ENCODE data around the gene CYSLTR2.

Gene CYSLTR2, protein sequence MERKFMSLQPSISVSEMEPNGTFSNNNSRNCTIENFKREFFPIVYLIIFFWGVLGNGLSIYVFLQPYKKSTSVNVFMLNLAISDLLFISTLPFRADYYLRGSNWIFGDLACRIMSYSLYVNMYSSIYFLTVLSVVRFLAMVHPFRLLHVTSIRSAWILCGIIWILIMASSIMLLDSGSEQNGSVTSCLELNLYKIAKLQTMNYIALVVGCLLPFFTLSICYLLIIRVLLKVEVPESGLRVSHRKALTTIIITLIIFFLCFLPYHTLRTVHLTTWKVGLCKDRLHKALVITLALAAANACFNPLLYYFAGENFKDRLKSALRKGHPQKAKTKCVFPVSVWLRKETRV

DNA sequence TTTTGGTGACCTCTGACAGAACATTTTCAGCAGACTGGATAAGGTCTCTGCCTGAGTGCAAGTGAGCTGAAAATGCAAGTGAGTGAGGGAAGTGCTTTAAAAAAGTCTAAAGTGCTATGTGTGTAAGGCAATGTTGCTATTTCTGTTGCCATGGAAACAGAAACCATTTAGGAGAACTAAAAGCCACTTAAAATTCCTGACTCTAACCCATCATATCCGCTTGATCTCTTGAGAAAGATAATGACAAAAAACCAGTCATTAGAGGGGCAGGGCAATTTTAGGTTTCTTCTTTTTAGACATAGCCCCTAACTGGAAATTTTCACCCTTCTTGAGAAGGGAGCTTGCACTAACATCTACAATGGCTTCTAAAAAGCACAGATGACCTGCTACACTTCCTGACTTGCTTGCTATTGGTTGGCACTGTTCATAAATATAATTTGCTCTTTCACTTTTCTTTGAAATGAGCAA is at the start of gene CYSLTR2:
TSS of gene CYSLTR2 (plus strand) at position 458 of the 468 bp plus-strand sequence. CDS start 52,889 bp downstream, outside the sequence.
- TF ChIP-seq ZFX (IDR thresholded peaks at IDR 0.05): no peak
- TF ChIP-seq, protein P1, sequence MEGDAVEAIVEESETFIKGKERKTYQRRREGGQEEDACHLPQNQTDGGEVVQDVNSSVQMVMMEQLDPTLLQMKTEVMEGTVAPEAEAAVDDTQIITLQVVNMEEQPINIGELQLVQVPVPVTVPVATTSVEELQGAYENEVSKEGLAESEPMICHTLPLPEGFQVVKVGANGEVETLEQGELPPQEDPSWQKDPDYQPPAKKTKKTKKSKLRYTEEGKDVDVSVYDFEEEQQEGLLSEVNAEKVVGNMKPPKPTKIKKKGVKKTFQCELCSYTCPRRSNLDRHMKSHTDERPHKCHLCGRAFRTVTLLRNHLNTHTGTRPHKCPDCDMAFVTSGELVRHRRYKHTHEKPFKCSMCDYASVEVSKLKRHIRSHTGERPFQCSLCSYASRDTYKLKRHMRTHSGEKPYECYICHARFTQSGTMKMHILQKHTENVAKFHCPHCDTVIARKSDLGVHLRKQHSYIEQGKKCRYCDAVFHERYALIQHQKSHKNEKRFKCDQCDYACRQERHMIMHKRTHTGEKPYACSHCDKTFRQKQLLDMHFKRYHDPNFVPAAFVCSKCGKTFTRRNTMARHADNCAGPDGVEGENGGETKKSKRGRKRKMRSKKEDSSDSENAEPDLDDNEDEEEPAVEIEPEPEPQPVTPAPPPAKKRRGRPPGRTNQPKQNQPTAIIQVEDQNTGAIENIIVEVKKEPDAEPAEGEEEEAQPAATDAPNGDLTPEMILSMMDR (conservative IDR thresholded peaks at IDR 0.05): no peak
- no peak within 1 kb of the TSS for H3K27ac ChIP-seq

DNA sequence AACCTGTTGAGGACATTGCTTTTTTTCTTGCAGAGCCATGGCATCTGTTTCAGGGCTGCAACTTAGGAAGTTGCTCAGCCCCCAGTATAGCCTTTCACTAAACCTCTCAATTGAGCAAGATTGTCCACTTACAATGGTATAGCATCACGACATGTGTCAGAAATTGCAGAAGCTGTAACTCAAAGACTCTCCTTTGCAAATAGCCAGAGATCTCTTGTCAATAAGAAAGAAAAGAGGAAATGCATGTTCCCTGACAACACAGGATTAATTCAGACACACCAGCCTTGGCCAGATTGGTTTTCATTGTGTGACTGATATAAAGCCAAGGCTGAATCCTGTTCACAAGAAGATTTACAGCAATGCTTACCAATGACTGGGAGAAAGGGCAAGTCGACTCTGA is 38.7 kb upstream of the CYSLTR2 start:
- TF ChIP-seq ZFX (IDR thresholded peaks at IDR 0.05): no peak
- TF ChIP-seq, protein P1 (conservative IDR thresholded peaks at IDR 0.05): no peak

GRCh38 chr13:48618937-48619336 is 34.8 kb upstream of the CYSLTR2 start:
- no peak overlapping the region for H3K27ac ChIP-seq
- no peak for TF ChIP-seq ZFX (IDR thresholded peaks at IDR 0.05)
- TF ChIP-seq, protein P1 (conservative IDR thresholded peaks at IDR 0.05): no peak

More for the DNA sequence above, 38.7 kb upstream of the CYSLTR2 start:
- no peak overlapping the region for H3K27ac ChIP-seq

DNA sequence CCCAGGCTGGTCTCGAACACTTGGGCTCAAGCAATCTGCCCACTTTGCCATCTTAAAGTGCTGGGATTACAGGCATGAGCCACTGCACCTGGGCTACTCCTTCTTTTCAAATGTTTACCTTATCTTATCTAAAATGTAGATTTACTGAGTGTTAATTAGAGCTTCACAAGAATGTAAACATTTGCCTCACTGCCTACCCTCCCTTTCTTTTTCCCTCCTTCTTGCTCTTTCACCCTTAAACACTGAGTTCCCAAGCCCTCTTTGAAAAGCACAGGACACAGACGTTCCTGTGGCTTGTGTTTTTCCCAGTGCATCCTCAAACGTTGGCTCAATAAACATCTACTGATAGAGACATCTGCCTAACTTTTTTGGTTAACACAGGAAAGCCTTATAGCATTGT is 32.7 kb upstream of the CYSLTR2 start:
- no peak for TF ChIP-seq ZFX (IDR thresholded peaks at IDR 0.05)
- TF ChIP-seq, protein P1 (conservative IDR thresholded peaks at IDR 0.05): no peak
- H3K27ac ChIP-seq: no peak overlapping the region

DNA sequence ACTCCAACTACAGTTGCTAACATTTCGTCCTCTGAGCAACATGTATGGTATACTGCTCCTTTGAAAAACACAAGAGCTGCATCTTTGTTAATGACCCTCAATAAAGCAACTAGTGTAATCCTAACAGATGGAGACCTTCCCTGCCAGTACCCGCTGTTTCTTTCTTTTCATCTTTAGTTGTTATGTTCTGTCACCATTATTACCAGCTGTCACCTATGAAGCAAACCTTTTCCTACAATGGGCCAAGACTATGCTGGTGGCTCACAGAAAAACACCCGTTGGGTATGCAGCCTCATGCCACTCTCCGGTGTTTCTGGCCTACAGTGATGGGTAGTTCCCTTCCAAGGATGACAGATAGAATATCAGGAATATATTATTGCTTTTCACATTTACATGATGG is 29.7 kb upstream of the CYSLTR2 start:
- no peak for TF ChIP-seq ZFX (IDR thresholded peaks at IDR 0.05)
- TF ChIP-seq, protein P1 (conservative IDR thresholded peaks at IDR 0.05): no peak
- H3K27ac ChIP-seq: no peak overlapping the region

DNA sequence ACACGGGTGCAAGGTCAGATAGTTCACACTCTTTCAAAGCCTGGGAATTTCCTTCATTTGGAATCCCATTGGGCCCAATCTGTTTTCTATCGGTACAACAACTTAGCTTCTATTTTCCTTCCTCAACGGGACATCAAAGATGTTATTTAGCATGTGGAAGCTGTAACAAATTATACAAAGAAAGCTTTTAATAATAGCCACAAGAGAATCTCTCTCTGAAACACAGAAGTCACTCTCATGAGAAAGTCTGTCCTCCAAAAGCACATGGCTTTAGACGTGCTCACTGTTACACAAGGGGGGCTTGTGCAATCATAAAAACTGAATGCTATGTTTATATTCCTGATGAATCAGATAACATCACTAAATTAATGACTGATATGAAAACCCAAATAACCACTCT is 28.9 kb upstream of the CYSLTR2 start:
- no peak overlapping the region for H3K27ac ChIP-seq

More for the DNA sequence above, 28.9 kb upstream of the CYSLTR2 start:
- TF ChIP-seq, protein P1 (conservative IDR thresholded peaks at IDR 0.05): no peak
- TF ChIP-seq ZFX (IDR thresholded peaks at IDR 0.05): no peak
